ENCODE data around the gene PRKAG2.
"Not testable (repeated sequence)": the region's sequence is repeated elsewhere in the genome, so short reads cannot be mapped to it uniquely, and the experiment has no call there.

Gene PRKAG2

GRCh38 chr7:151590071-151590849 is 286.7 kb downstream of the PRKAG2 start:
- H3K27me3 ChIP-seq = no peaks in the 10 kb centered on the region

DNA sequence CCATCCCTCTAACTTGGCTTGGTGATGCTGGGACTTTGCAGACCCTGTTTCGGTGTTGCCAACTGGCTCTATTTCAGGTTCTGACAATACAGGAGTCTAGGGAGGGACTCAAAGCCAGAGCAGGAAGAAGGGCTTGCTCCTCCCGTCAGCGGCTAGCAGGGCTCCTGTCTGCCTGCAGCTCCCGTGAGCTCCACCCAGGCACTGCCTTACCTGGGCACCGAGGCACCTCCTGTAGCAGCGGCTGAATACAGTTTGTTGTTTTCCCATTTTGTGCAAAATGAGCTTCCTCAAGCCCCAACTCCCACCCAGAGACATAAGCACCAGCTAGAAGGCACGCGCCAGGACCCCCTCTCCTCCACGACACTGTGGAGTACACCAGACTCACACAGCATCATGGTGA is 287.9 kb downstream of the PRKAG2 start:
- Histone ChIP-seq H4K20me1 (peaks cover 0 to 33% (median 9%) of the 10 kb centered on the region in 11 experiments; a peak in 7 of 22 replicates), H3K4me1 (peaks cover 6 to 30% (median 25%) of the 10 kb centered on the region in 10 experiments; a peak in 18 of 20 replicates), H3K36me3 (peaks cover 10 to 52% (median 30%) of the 10 kb centered on the region in 11 experiments; a peak in 19 of 22 replicates), H3K4me3 (no peak overlapping the region), H3K9ac (no peak overlapping the region), H3K27ac (no peak overlapping the region), H3K9me3 (replicated peaks in 1 of 11) (no peaks in the 10 kb centered on the region), H3K27me3 (no peaks in the 10 kb centered on the region), H3K4me2 (no peak overlapping the region)
- TF ChIP-seq Cebpa-rat (IDR thresholded peaks at IDR 0.05) = no peak

More at GRCh38 chr7:151590071-151590849, 286.7 kb downstream of the PRKAG2 start:
- peaks cover 17 to 59% (median 33%) of the 10 kb centered on the region in 11 experiments; a peak in 21 of 22 replicates for H3K36me3 ChIP-seq
- no peak for TF ChIP-seq Cebpa-rat (IDR thresholded peaks at IDR 0.05)
- H3K9me3 ChIP-seq (replicated peaks in 1 of 11) = no peaks in the 10 kb centered on the region
- no peak overlapping the region for H3K4me3 ChIP-seq
- H4K20me1 ChIP-seq = peaks cover 0 to 33% (median 6%) of the 10 kb centered on the region in 11 experiments; a peak in 7 of 22 replicates
- H3K9ac ChIP-seq = no peak overlapping the region
- no peak overlapping the region for H3K27ac ChIP-seq
- peak overlapping the region in 4 of 11 experiments; percentile 6 to 27 (median 12); a peak in 2 of 22 replicates for H3K4me2 ChIP-seq
- H3K4me1 ChIP-seq = peaks cover 6 to 30% (median 25%) of the 10 kb centered on the region in 10 experiments; a peak in 18 of 20 replicates

DNA sequence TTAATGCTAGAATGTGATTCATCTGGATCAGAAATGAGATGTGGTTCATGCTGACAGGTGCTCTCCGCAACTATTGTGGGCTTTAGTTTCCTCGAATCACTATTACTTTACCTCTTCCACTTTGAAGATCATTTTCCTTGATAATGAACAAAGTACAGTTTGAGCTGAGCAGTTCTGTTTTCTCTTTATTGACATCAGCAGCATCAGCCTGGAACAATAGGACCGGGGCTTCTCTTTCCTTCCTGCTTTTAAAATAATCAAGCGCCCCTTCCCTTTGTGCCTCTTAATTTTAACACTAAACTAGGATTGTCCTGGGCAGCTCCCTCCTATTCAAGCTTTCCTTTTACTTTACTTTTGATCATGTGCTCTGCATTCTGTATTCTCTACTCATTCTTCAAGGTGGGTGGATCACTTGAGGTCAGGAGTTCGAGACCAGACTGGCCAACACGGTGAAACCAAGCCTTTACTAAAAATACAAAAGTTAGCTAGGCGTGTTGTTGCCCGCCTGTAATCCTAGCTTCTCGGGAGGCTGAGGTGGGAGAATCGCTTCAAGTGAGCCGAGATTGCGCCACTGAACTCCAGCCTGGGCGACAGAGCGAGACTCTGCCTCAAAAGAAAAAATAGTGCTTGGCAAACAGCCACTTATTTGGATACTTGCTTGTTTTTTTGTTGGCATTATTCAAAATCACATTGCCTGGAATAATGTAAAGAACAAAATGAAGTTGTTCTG is 290.2 kb downstream of the PRKAG2 start:
- peaks cover 6 to 30% (median 25%) of the 10 kb centered on the region in 10 experiments; a peak in 18 of 20 replicates for H3K4me1 ChIP-seq
- H3K27ac ChIP-seq = no peak overlapping the region
- peak in 1 of 11 experiments; percentile 13; a peak in 1 of 22 replicates for TF ChIP-seq Cebpa-rat (IDR thresholded peaks at IDR 0.05)
- peaks cover 4 to 34% (median 18%) of the 10 kb centered on the region in 11 experiments; a peak in 11 of 22 replicates for H3K36me3 ChIP-seq
- no peak overlapping the region for H3K4me3 ChIP-seq
- peak overlapping the region in 9 of 11 experiments; percentile 15 to 54 (median 39); a peak in 17 of 22 replicates for H3K4me2 ChIP-seq
- no peak overlapping the region for H3K9ac ChIP-seq
- H3K27me3 ChIP-seq = no peaks in the 10 kb centered on the region
- no peaks in the 10 kb centered on the region for H3K9me3 ChIP-seq (replicated peaks in 1 of 11)
- H4K20me1 ChIP-seq = peaks cover 0 to 27% (median 6%) of the 10 kb centered on the region in 11 experiments; a peak in 7 of 22 replicates

- H3K4me2 ChIP-seq = peak overlapping the region in 6 of 11 experiments; percentile 27 to 54 (median 38); a peak in 9 of 22 replicates
- H3K9me3 ChIP-seq (replicated peaks in 1 of 11) = no peaks in the 10 kb centered on the region
- no peaks in the 10 kb centered on the region for H3K27me3 ChIP-seq
- H3K27ac ChIP-seq = no peak overlapping the region
- no peak for TF ChIP-seq Cebpa-rat (IDR thresholded peaks at IDR 0.05)
- peaks cover 4 to 26% (median 15%) of the 10 kb centered on the region in 11 experiments; a peak in 8 of 22 replicates for H3K36me3 ChIP-seq
- peaks cover 6 to 24% (median 21%) of the 10 kb centered on the region in 10 experiments; a peak in 18 of 20 replicates for H3K4me1 ChIP-seq
- no peak overlapping the region for H3K4me3 ChIP-seq
- peaks cover 0 to 18% (median 4%) of the 10 kb centered on the region in 11 experiments; a peak in 5 of 22 replicates for H4K20me1 ChIP-seq
- no peak overlapping the region for H3K9ac ChIP-seq
These were observed 291.0 kb downstream of the PRKAG2 start for GRCh38 chr7:151585744-151586393.

DNA sequence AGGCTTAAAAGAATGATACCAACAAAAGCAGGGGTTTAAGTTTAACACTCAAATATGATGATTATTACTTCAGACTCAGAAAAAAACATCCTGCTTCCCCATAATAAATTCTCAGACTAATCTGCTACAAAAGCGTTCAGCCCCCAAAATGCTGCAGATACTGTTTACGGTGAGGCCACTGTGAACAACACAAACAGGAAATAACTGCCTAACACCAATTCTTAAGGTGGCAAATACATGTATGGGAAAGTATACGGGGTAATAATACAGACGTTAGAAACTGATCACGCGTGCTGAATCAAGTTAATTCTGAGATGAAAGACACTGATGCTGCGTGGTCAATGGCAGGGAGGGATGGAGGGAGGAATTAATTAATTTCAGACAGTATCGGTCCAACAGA is 295.2 kb downstream of the PRKAG2 start:
- Histone ChIP-seq H3K36me3 (peaks cover 13 to 41% (median 29%) of the 10 kb centered on the region in 11 experiments; a peak in 20 of 22 replicates), H3K4me1 (peaks cover 6 to 12% (median 7%) of the 10 kb centered on the region in 10 experiments; a peak in 18 of 20 replicates), H3K27me3 (no peaks in the 10 kb centered on the region), H3K27ac (no peak overlapping the region), H3K4me2 (no peak overlapping the region), H3K9me3 (replicated peaks in 1 of 11) (peaks cover 17 to 24% (median 19%) of the 10 kb centered on the region in 11 experiments), H4K20me1 (peaks cover 0 to 8% (median 0%) of the 10 kb centered on the region in 11 experiments; a peak in 2 of 22 replicates), H3K4me3 (no peak overlapping the region), H3K9ac (no peak overlapping the region)
- no peak for TF ChIP-seq Cebpa-rat (IDR thresholded peaks at IDR 0.05)

DNA sequence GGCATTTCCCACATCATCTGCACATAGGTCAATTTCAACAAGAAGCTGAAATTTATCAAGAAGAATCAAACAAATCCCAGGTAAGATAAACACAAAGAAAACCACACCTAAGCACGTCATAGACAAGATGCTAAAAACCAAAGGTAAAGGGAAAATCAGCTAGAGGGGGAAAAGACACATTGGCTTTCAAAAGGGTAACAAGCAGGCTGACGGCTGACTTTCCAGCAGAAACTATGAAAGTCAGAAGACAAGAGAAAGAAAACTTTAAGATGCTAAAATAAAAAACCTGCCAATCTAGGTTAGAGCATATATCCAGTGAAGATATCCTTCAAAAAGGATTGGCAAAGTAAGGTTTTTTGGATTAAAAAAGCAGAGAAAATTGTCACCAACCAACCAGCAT is 297.3 kb downstream of the PRKAG2 start:
- no peak for TF ChIP-seq Cebpa-rat (IDR thresholded peaks at IDR 0.05)

GRCh38 chr7:151575410-151575809 is 301.5 kb downstream of the PRKAG2 start:
- no peaks in the 10 kb centered on the region for H3K27me3 ChIP-seq
- TF ChIP-seq Cebpa-rat (IDR thresholded peaks at IDR 0.05) = no peak

More for the DNA sequence above, 297.3 kb downstream of the PRKAG2 start:
- Histone ChIP-seq H3K27me3 (no peaks in the 10 kb centered on the region), H3K4me3 (no peak overlapping the region), H3K4me1 (no peaks in the 10 kb centered on the region), H4K20me1 (peaks cover 0 to 3% (median 0%) of the 10 kb centered on the region in 11 experiments; a peak in 1 of 22 replicates), H3K9me3 (replicated peaks in 1 of 11) (peaks cover 17 to 24% (median 19%) of the 10 kb centered on the region in 11 experiments), H3K27ac (no peak overlapping the region), H3K4me2 (no peak overlapping the region), H3K9ac (no peak overlapping the region), H3K36me3 (peaks cover 13 to 51% (median 31%) of the 10 kb centered on the region in 11 experiments; a peak in 20 of 22 replicates)

GRCh38 chr7:151573046-151573445 is 303.9 kb downstream of the PRKAG2 start:
- H3K36me3 ChIP-seq = peaks cover 9 to 38% (median 22%) of the 10 kb centered on the region in 11 experiments; a peak in 12 of 22 replicates
- H3K27ac ChIP-seq; H3K9me3 ChIP-seq (replicated peaks in 1 of 11); H3K4me1 ChIP-seq; H3K9ac ChIP-seq; H3K27me3 ChIP-seq; H3K4me2 ChIP-seq; H3K4me3 ChIP-seq; H4K20me1 ChIP-seq: not testable (repeated sequence)

More at GRCh38 chr7:151575410-151575809, 301.5 kb downstream of the PRKAG2 start:
- no peak overlapping the region for H3K9ac ChIP-seq
- H3K4me2 ChIP-seq = no peak overlapping the region
- H4K20me1 ChIP-seq = no peaks in the 10 kb centered on the region
- H3K4me1 ChIP-seq = no peaks in the 10 kb centered on the region
- peaks cover 16 to 23% (median 18%) of the 10 kb centered on the region in 11 experiments for H3K9me3 ChIP-seq (replicated peaks in 1 of 11)
- H3K27ac ChIP-seq = no peak overlapping the region
- H3K36me3 ChIP-seq = peaks cover 13 to 43% (median 31%) of the 10 kb centered on the region in 11 experiments; a peak in 20 of 22 replicates
- H3K4me3 ChIP-seq = no peak overlapping the region

Measured in BLaER1 treated with 17β-estradiol and CSF1 and Interleukin-3, amounts not matched to agents 10 nM and 100 nM (cell line).